Measurements from ENCODE around the gene ETV6. TPM values are rescaled to one million over a fixed set of nuclear protein-coding genes. Genes with fewer than 3 reads are reported as not detected.

ETV6 gene
- total RNA-seq, 1 experiment from 2014 or later = 17.2 TPM

GRCh38 chr12:11834104-11834812 is 184.8 kb downstream of the ETV6 start:
- CTCF ChIA-PET = no interaction called here
- H3K27me3 ChIP-seq (ENCODE audit: control insufficient read depth, insufficient read depth, low read length) = no peaks in the 10 kb centered on the region
- H3K4me1 ChIP-seq (ENCODE audit: control insufficient read depth, insufficient read depth, low read length) = no peaks in the 10 kb centered on the region
- no peaks in the 10 kb centered on the region for H3K9me3 ChIP-seq (ENCODE audit: control insufficient read depth, insufficient read depth, low read depth, low read length)
- TF ChIP-seq SIN3A (IDR thresholded peaks at IDR 0.05; ENCODE audit: borderline replicate concordance, insufficient read depth, low read depth, low read length) (no peak), POLR2AphosphoS5 (IDR thresholded peaks at IDR 0.05; ENCODE audit: low read depth, low read length) (no peak), TCF7L2 (IDR thresholded peaks at IDR 0.05; ENCODE audit: low read depth, low read length) (no peak), REST (IDR thresholded peaks at IDR 0.05; ENCODE audit: insufficient read depth in 1 of 2, low read depth in 2 of 2, low read length in 1 of 2) (no peak), CTCF (IDR thresholded peaks at IDR 0.05) (no peak)
- no peak for ATAC-seq
- no peak for DNase-seq (ENCODE audit: low read depth, low spot score)
- H3K4me3 ChIP-seq (ENCODE audit: low read depth in 2 of 2, low read length in 2 of 2) = no peak overlapping the region
- H3K27ac ChIP-seq (ENCODE audit: low read length) = no peak overlapping the region
- POLR2A ChIA-PET = no interaction called here
- BruUV-seq (replicated peaks) = no TSS peak
- in situ Hi-C loops (cut with HindIII; ENCODE audit: low pct_unique_long_range_greater_than_20kb, low sequenced_read_pairs) (no loop called here), intact Hi-C loops (cut with micrococcal nuclease; ENCODE audit: unreplicated experiment) (no loop called here)
- H3K36me3 ChIP-seq (ENCODE audit: control insufficient read depth, insufficient read depth, low read length) = no peaks in the 10 kb centered on the region

- no peaks in the 10 kb centered on the region for H3K9me3 ChIP-seq (ENCODE audit: control insufficient read depth, insufficient read depth, low read depth, low read length)
- ATAC-seq (no peak), DNase-seq (ENCODE audit: low read depth, low spot score) (no peak)
- in situ Hi-C loops (cut with HindIII; ENCODE audit: low pct_unique_long_range_greater_than_20kb, low sequenced_read_pairs) = no loop called here
- no peak overlapping the region for H3K27ac ChIP-seq (ENCODE audit: low read length)
- no peak overlapping the region for H3K4me3 ChIP-seq (ENCODE audit: low read depth in 2 of 2, low read length in 2 of 2)
- ChIA-PET CTCF (no interaction called here), POLR2A (no interaction called here)
- H3K4me1 ChIP-seq (ENCODE audit: control insufficient read depth, insufficient read depth, low read length) = no peaks in the 10 kb centered on the region
- no peaks in the 10 kb centered on the region for H3K36me3 ChIP-seq (ENCODE audit: control insufficient read depth, insufficient read depth, low read length)
- intact Hi-C loops (cut with micrococcal nuclease; ENCODE audit: unreplicated experiment) = no loop called here
- BruUV-seq (replicated peaks) = no TSS peak
- no peaks in the 10 kb centered on the region for H3K27me3 ChIP-seq (ENCODE audit: control insufficient read depth, insufficient read depth, low read length)
- TF ChIP-seq POLR2AphosphoS5 (IDR thresholded peaks at IDR 0.05; ENCODE audit: low read depth, low read length) (no peak), CTCF (IDR thresholded peaks at IDR 0.05) (no peak), REST (IDR thresholded peaks at IDR 0.05; ENCODE audit: insufficient read depth in 1 of 2, low read depth in 2 of 2, low read length in 1 of 2) (no peak), SIN3A (IDR thresholded peaks at IDR 0.05; ENCODE audit: borderline replicate concordance, insufficient read depth, low read depth, low read length) (no peak), TCF7L2 (IDR thresholded peaks at IDR 0.05; ENCODE audit: low read depth, low read length) (no peak)
These were observed 185.5 kb downstream of the ETV6 start for GRCh38 chr12:11834931-11835330.

All from Panc1 (cell line).